HG02938 (cell line): ENCODE measurements around the gene ALCAM.
"Not testable (repeated sequence)": the region's sequence is repeated elsewhere in the genome, so short reads cannot be mapped to it uniquely, and the experiment has no call there.

Source experiments
- ATAC-seq: cut with Tn5 transposase; IDR thresholded peaks from one replicate; pipeline ENCODE4 v1.9.1; 2021; ENCODE audit warnings: mild to moderate bottlenecking, moderate library complexity; ENCODE audit not compliant: unreplicated experiment

Gene ALCAM

DNA sequence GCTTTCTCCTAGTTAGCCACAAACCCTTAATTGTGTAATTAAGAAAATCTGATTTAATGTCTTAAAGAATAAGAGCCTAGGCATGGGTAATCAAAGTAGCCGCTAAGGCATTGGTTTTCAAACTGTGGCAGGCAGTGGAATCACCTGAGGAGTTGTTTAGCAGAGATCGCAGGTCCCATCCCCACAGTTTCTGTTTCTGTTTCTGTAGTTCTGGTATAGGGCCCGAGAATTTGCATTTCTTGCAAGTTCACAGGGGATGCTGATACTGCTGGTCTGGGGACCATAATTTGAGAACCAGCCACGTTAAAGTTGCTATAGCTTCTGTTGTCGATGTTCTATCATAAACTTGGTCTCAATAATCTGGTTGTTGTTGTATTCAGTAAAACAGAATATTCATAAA is 204.3 kb downstream of the ALCAM start:
- ATAC-seq = no peak

DNA sequence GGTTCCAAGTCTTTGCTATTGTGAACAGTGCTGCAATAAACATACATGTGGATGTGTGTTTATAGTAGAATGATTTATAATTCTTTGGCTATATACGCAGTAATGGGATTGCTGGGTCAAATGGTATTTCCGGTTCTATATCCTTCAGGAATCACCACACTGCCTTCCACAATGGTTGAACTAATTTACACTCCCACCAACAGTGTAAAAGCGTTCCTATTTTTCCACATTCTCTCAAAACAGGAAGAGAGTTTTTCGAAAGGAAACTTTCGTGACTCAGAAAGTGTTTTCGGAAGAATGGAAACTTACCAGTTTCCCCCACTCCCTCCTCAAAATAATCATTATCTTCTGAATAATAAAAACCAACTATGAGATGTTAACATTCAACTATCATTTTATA is 205.8 kb downstream of the ALCAM start:
- ATAC-seq = no peak

DNA sequence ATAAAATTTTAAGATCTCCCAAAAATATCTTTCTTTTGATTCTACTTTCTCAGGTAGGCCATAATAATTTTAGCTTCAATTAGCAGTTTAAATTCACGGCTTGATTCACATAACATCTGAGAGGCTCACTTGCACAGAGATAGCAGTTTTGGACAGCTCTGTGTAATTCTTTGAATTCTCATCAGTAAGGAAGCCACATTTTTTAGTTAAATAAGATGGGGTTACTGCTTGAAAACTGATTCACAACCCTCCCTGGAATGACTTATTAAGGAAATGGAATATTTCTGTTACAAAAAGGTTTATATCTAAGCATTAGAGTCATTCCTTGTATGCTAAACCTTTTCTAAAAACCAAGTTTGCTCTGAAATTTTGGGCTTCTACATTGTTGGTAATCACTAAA is 212.7 kb downstream of the ALCAM start:
- no peak for ATAC-seq

DNA sequence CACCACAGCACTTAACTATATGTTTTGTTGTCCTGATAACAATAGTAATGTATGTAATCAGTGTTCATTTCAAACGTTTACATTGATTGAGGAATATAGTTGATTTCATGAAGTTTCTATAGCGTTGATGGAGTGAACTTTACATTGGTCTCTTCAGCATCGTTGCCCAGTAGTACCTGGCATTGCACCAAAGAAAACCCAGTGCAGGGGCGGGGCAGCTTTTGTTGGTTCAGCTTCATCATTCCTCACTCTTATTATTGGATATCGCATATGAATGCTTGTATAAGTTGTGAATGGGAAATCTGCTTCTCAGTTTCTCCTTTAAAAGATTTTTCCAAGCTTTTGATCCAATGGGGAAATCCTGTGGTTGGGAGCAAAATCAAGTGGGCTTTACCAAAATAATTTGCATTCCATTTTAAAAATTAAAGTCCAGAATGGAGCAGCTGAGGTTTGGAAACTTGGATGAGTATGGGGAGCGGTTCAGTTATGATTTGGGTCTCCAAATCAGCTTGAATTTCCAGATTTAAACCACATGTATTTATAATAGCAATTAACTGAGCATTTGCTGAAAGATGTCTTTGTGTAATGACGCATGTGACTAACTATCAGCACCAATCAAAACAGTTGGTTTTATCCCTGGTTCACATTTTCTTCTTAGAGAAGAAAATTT is 213.7 kb downstream of the ALCAM start:
- ATAC-seq = no peak

DNA sequence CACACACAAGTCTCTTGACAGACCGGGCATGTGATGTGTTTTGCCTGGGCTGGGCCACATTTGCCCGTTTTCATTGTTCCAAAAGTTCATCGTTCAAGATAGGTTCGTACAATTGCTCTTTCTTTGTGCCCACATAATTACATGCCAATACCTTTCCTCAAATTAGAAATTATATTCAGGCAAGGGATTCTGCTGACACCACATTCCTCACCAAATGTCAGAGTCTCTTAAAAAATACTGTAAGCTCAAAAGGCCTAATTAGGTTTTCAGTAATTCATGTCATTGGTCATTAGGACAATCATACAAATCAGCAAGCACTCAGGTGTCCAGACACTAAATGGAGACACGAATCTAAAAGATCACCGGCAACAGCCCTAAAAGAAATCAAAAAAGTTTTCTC is 215.3 kb downstream of the ALCAM start:
- ATAC-seq = no peak

DNA sequence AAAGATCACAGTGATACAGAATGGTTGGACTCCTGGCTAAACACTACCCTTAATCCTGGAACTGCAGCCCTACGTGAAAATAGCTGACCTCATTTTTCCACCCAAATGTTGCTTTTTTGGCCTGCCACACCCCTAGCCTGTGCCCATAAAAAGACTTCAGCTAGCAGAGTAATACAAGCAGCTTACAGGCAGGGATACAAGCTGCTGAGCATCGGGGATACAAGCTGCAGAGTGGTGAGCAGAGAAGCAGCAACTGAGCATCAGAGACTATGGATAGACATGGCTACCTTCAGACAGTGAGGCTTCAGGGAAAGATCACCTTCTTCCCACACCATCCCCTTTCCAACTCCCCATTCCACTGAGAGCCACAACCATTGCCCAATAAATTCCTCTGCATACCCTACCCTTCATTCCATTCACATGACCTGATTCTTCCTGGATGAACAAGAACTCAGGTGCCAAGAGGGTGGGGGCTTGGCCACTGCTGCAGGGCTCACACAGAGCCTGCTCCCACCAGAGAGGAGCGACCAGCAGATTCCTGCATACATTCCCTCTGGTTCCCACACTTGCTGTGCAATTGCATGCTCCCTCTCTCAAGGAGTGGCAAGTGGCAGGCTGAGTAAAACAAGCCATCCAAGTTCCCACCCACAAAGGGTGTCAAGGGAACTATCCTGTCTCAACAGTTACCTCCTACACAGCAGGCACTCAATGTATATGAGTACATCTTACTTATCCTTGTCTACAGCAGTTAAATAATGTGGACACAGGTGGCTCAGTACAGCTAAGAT is 217.5 kb downstream of the ALCAM start:
- no peak for ATAC-seq

DNA sequence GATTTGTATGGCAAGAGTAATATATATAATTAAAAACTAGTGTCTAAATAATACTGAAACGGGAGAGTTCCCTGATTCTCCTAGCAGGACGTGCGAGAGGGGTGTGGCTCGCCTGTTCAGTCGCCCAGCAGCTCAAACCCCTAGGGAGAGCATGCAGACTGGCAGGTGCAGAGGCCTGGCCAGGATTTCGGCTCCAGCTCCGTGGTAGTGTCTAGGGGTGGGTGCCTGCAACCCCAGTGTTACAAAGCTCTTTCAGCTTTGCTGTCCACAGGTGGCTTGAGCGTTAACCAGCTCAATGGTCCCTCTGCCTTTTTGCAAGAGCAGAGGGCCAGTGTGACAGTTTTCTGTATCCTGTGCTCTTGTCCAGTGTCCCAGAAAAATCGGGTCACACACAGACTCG is 226.6 kb downstream of the ALCAM start:
- ATAC-seq = no peak

DNA sequence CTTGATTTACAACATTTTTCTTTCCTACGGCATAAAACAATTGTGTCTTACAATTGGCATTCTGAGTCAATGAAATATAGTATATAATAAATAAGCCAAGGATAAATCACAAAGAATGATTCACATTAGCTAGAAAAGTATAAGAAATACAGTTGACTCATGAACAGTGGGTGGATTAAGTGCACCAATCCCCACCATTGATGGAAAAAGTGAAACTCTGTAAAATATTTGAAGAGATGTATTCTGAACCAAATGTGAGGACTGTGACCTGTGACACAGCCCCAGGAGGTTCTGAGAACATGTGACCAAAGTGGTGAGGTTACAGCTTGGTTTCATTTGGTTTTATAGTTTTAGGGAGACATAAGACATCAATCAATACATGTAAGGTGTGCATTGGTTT is 227.5 kb downstream of the ALCAM start:
- no peak for ATAC-seq

DNA sequence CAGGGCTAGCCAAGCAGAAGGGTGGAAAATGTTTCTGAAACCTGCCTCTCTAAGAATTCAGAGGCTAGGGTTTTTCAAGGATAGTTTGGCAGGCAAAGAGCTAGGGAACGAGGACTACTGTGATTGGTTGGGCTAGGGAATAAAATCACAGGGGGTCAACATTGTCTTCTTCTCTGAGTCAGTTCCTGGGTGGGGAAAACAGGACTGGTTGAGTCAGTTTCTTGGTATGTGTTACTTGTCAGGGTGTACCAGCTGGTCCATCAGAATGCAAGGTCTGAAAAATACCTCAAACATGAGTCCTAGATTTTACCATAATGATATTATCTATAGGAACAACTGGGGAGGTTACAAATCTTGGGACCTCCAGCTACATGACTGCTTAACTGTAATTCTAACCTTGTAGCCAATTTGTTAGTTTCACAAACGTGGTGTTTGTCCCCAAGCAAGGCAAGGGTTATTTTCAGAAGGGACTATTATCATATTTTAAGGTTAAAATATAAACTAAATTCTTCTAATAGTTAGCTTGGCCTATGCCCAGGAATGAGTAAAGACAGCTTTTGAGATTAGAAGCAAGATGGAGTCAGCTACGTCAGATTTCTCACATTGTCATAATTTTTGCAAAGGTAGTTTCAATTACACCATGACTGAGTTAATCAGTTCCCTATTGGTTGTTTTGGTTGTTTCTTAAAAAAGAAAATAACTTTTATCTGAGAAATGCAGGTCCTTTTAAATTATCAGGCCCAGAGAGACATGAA is 231.5 kb downstream of the ALCAM start:
- no peak for ATAC-seq

DNA sequence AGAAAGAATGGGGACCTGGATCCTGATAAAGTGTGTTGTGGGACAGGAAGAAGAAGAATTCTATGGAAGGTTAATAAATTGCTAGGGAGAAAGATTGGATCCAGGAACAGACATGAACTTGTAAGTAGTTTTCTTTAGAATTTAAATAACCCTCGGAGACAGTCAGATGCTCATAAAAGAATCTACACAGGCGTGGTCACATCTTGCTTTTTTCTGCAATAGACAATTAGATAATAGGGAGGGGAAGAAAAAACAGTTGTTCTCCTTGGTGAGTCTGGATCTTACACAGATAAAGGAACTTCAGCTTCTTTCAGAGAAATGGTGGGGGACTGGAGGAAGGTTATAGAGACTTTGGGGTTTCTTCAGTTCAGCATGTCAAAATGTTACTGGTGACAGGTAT is 232.6 kb downstream of the ALCAM start:
- ATAC-seq = no peak

DNA sequence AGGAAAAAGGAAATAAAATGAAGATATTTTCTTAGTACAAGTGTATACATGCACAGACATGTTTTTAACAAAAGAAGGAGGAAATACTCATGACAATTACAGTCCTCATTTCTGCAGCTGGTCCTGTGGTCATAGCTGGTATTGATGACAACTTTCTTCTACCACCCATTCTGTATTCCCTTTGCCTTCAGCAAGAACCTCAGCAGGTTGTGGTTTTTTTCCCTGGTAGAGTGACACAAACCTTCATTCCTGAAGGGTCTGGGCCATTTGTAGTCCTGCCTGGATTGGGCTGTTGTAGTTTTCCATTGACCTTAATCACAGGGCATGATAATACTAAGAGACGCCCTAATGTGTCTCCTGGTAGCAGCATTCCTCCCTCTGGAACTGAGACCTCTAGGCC is 235.0 kb downstream of the ALCAM start:
- ATAC-seq = not testable (repeated sequence)

DNA sequence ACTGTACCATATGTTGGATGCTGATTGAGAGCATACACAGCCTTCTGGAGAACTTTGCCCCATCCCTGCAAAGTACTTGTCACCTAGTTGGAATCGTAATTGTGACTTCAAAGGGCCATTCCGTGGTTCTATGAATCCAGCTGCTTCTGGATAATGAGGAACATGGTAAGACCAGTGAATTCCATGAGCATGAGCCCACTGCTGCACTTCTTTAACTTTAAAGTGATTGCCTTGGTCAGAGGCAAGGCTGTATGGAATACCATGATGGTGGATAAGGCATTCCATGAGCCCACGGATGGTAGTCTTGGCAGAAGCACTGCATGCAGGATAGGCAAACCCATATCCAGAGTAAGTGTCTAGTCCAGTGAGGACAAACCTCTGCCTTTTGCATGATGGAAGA is 235.6 kb downstream of the ALCAM start:
- not testable (repeated sequence) for ATAC-seq

DNA sequence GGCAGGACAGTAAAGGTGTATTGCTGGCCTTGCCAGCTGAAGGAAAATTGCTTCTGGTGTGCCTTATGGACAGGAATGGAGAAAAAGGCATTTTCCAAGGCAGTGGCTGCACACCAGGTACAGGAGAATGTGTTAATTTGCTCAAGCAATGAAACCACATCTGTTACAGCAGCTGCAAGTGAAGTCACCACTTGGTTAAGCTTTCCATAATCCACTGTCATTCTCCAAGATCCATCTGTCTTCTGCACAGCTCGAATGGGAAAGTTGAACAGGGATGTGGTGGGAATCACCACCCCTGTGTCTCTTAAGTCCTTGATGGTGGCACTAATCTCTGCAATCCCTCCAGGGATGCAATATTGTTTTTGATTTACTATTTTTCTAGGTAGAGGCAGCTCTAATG is 236.8 kb downstream of the ALCAM start:
- ATAC-seq = not testable (repeated sequence)

DNA sequence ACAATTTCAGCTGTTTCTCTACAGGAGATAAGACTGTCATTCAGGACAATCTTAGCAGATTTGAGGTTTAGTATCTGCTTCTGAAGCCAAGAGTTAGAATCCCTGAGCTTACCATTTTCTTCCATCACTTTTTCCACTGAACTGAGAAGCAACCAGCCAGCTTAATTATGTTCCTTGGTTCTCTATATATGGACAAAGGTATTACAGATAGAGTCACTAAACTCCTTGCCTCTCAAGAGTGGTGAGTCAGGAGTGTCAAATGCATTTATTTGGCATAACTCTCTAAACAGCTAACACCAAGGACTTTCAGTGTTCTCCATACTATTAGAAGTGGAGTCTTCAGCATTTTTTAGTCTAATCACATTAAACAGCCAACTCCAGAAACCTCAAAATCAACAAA is 239.3 kb downstream of the ALCAM start:
- no peak for ATAC-seq

DNA sequence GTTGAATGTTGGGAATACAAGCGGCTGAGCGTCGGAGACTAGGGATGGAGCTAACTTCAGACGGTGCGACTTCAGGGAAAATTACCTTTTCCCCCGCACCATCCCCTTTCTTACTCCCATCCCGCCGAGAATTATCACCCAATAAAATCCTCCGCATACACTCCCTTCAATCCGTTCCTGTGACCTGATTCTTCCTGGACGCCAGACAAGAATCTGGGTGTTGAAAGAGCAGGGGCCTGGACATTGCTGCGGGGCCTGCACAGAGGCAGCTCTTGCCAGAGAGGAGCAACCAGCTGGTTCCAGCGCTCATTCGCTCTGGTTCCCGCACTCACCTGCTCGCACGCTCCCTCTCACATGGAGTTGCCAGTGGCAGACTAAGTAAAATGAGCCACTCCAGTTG is 241.9 kb downstream of the ALCAM start:
- ATAC-seq = no peak

DNA sequence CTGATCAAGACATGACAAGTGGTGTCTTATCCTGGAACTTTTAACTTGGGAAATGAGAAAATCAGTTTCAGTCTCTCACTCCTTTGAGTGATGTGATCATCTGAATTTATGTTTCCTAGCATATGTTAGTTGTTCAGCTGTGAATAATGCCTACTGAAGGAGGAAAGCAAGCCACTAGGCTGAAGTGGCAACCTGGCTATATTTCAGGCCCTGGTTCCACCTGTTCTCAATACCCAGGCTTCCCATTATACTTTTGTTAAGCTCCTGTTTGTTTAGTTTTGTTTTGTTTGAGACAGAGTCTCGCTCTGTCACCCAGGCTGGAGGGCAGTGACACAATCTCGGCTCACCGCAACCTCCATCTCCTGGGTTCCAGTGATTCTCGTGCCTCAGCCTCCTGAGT is 243.8 kb downstream of the ALCAM start:
- no peak for ATAC-seq

DNA sequence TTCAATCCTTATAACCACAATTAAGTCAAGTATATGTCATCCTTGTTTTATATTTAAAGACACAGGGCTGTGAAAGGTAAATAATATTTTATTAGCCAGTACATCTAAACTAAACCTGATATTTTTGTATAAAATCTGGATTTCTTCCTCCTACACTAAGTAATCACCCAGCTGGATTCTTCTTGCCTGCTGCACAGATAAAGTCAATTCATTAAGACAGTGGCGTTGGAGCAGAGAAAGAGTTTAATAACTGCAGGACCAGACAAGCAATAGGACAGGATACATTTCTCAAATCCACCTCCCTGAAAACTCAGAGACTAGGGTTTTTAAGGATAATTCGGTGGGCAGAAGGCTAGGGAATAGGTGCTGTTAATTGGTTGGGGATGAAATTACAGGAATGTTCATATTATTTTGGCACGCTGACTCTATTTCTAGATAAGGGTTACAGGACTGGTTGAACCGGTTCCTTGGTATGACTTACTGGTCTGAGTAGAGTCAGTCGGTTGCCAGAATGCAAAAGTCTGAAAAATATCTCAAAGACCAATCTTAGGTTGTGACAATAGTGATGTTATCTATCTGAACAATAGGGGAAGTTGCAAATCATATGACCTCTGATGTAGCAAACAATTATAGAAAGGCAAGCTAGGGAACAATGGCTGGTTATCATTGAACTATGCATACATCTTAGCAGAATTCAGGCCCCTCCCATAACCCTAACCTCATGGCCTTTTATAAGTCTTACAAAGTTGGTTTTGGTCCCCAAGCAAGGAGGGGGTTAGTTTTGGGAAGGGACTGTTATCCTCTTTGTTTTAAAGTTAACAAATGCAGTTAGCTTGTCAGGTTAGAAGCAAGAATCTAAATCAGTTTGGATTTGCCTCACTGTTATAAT is 244.8 kb downstream of the ALCAM start:
- no peak for ATAC-seq

DNA sequence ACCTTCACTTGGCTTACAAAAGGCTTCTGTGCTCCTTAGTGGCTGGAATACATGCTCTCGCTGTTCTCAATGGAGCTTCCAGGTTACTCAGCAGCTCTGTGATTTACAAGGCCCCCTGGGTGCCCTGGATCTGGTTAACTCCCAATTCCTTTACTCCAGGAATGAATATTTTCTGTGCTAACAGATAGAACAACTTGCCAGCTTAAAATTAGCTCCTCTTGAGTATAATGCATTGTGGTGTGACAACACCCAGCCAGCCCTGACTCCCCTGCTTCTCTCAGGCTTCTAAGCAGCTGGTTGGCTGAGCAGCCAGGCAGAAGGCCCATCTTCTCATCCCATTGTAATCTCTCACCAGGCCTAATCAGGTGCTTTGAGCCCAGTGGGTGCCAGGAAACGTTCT is 246.4 kb downstream of the ALCAM start:
- ATAC-seq = no peak

DNA sequence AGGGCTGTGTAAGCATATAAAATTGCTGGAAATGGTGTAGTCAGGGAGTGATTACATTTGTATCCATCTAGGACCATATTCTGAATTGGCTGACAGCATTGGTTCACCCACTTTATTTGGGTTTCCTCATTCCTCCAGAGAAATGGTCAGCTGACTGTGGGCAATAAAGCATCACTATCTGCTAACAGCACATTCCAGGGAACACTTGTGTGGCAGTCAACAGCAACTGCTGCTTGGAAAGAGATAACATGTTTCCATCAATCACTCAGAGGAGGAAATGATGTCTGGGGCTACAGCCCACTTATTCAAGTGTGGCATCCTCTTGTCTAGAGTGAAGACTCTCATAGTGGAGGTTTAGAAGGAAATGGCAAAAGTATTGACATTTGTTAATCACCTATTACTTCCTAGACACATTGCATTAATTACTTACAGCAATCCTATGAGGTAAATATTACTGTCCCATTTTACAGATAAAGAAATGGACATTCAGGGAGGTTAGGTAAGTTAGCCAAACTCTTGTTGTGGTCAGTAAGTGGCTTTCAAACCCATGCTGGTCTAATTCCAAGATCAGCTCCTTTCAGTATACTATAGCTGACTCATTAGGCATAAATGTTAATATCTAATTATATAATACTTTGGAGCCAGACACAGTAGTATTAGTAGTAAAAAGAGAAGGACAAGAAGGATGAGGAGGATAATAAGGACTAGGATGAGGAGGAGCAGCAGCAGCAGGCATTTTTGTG is 247.8 kb downstream of the ALCAM start:
- ATAC-seq = no peak

DNA sequence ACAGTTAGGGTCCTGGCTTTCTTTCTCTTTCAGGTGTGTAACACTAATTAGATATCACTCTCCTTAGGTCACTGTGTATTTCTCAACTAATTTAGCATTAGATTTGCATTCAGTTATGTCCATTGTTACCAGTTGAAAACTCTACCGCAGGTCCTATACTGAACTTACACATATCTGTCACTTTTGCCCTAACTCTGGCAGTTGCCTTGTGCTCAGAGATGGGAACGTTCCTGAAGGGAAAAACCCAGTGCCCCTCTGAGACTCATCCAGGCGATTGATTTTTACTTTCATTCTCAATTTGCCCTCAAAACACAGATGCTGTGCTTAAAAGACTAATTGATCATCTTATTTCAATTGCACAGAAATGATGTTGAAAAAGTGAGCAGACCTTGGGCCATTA is 249.1 kb downstream of the ALCAM start:
- no peak for ATAC-seq
